Activated effector memory CD4-positive, alpha-beta T cell treated with anti-CD3 and anti-CD28 coated beads, Interleukin-2, amount 50 U/mL, for 16 hours (primary cell): ENCODE data around the gene WNK2.

Source experiments
- DNase-seq: peaks from one replicate; pipeline ENCODE4 v3.0.0-alpha.2; 2020

Gene WNK2

DNA sequence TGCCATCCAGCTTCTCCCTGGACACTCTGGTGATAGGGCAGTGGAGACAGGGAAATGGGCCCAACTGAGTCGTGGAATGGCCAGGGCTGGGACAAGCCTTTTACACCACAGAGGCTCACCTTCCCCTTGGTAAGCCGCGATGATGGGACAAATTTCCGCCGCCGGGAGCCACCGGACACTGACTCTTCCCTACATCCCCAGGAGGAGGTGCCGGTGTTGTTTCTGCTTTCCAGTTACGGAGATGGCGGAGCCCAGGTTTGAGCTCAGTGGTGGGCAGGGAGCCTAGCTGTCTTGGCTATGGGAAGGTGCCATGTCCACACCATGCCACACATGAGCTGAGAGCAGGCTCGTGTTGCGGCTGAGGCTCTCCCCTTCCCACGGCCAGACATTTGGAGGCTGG lies 19.9 kb upstream of the WNK2 start:
- DNase-seq, result no peak

DNA sequence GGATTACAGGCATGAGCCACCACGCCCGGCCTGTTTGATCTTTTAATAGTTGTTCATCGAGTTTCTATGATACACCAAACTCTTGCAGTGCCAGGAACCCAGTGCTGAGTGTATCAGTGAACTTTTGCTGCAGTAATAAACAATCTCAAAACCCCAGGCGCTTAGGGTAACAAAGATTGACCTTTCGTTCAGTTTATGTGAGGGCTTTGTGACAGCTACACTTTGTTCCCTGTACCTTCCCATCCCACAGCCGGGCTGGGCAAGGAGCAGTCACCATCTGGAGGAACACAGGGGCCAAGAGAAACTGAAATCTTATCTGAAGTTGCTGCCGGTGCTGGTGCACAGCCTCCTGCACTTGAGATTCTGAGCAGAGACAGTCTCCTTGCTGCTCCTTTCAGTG lies 17.2 kb upstream of the WNK2 start:
- no peak for DNase-seq

DNA sequence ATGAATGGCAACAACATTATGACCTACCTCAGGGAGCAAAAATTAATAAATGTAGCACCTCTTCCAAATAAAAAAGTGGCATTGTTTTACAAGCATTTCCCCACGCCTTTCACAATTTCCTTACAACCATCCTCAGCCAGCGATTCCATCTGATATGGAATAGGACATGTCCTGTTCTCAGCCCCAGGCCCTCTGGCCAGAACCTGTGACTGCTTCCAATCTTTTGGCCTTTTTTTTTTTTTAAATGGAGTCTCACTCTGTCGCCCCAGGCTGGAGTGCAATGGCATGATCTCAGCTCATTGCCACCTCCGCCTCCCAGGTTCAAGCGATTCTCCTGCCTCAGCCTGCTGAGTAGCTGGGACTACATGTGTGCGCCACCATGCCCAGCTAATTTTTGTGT lies 16.8 kb upstream of the WNK2 start:
- no peak for DNase-seq

DNA sequence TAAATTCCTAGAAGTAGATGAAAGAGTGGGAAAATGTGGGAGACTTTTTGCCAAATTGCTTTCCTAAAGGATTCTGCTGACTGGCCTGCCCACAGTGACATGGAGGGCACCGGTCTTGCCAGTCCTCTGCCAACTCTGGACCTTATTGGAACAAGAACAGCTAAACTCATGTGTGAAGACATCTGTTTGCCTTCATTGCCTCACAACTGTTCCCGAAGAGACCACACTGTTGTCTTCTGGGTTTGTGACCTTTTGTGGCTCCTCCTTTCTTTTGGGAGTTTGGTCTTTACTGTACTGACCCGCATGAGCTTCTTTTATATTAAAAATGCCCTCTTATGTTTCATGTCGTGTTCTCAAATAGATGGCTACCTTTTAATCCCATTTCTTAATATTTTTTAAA lies 16.1 kb upstream of the WNK2 start:
- no peak for DNase-seq

DNA sequence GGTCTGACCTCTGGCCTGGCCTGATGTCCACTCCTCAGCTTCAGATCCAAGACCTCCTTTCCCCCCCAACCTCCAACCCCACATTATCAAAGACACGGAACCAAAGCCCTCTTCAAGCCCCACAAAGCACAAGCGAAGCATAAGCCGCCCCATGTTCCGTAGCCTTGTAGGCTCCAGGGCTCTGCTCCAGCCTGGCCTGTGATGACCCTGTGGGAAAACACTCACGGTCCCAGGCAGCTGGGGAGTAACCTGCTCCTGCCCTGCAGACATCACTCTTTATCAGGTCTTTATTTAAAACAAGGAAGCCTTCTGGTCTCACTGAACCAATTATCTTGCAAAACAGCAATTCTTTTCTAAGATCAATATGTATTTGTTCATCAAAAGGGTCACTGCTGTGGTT lies 15.4 kb upstream of the WNK2 start:
- DNase-seq, result no peak

DNA sequence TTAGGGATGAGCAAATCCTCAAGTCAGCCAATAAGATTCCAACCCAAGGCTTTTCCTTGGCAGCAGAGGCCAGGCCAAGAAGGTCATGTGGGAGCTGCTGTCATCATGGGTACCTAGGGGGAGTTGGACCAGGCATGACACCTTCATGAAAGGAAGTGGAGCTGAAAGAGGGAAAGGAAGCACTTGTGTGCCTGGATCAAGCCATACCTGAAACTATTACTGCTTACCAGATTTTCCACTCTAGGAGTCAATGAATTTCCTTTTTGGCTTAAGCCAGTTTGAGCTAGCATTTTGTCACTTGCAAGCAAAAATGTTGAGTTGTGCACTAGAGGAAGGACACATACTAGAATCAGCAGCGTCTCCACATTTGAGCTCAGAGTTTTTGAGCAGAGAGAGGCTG lies 14.5 kb upstream of the WNK2 start:
- DNase-seq, result no peak

DNA sequence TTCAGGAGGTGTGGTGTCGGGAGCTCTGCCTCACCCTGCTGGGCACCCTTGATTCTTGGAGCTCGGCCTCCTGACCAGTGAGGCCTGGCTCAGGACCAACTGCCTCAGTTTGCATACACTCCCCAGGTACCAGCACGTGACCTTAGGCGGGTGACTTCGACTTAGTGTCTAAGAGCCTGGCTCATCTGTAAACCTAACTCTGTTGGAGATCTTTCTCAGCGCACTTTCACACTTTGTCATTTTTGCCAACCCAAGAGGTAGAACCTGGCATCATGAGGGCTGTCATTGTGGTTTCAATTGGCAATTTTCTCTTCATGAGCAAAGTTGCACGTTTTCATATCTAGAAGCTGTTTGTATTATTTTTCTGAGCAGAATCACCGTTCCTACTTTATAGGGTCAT lies 13.4 kb upstream of the WNK2 start:
- DNase-seq, result no peak

DNA sequence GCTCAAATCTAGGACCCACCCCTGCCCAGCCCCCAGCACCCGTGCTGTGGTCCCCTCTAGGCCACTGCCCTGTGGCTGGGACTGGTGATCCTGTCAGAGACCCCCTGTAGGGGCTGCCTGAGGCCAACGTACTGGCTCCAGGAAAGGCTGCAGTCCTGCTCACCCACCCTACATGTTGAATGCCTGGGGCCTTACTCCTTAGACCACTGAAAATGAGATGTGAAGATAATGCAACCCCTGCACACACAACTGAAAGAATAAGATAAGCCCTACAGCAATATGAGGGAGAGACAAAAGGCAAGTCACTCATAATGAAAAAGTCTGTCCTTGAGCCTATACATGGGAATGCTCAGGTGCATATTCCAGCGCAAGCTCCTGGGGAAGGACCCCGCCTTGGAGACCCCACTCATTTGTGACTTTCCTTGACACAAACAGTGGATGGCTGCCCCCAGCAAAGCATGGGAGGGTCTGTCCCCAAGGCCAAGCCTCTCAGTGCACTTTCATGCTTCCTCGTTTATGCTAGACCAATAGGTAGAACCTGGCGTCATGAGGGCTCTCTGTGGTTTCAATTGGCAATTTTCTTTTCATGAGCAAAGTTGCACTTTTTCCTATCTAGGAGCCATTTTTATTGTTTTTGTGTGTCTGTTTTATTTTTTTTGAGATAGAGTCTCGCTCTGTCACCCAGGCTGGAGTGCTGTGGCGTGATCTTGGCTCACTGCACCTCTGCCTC lies 12.5 kb upstream of the WNK2 start:
- DNase-seq, result no peak

DNA sequence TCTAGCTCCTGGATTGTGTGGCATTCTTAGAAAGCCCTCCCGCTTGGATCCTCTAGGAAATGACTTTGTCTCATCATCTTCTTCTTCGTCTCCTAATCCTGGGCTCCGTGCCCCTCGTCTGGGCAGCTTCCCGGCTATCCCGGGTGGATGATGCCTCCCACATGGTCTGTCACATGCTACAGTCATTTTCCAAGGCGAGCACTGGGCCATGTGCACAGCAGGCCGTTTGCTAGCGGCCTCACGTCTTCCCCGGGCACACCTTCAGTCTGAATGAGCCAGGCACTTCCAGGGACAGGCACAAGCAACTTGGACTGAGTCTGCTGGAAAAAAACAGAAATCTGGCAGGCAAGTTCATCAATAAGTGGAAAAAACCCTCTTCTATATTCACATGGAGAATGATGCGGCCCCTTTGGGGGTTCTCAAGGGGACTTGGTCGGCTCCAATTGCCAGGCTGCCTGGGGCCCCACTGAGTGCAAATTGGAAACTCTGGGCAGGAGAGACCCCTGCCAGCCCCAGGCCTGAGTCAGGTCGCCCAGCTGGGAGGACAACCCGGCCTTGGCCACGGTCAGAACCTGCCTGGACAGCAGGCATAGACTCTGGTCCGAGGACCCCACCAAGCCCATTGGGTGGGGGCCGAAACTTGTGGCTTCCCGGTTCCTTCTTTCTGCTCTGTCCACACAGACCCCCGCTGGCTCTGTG lies 11.1 kb upstream of the WNK2 start:
- DNase-seq, result no peak

DNA sequence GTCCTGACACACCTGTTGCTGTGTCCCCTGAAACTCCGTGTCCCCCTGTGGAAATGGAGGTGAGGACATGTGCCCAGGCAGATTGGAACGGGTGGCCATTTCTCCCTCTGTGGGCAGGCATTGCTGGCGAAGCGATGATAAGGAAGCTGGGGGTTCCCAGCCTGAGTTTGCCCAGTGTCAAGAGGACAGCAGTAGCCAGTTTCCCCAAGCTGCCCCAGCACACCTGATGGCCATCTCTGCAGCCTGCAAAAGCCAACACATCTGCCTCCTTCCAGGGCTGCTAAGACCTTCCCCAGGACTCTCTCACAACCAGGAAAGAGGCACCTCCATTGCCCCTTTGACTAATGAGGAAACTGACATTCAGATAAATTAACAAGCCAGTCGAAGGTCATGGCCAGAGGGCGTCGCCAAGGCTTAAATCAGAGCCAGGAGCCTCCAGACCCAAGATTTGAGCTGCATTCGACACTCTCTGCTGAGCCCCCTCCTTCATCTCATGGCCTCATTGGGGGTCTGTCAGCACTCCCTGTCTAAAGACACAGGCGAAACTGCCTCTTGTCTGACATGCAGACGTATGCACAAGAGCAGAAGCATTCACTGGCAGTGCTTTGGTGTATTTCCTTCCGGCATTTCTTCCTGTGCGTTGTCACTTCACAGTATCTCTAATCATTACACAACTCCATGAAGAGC lies 10.4 kb upstream of the WNK2 start:
- no peak for DNase-seq

DNA sequence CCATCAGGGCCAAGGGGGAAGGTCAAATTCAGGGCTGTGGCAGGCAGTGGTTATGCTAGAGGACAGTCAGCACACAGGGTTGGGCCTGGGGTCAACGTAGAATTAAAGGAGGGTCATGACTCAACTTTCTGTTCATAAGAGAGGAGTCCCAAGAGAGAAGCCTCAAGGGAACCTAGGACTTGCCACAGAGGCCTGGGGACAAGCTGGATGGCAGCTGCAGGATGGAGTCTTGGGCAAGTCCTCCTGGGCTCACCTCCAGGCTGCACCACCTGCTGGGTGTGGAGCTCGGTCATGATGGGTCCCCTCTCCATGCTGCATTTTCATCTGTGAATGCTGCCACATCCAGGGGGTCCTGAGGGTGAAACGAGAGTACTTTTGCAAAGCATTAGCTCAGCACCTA lies 9.0 kb upstream of the WNK2 start:
- DNase-seq, result no peak

DNA sequence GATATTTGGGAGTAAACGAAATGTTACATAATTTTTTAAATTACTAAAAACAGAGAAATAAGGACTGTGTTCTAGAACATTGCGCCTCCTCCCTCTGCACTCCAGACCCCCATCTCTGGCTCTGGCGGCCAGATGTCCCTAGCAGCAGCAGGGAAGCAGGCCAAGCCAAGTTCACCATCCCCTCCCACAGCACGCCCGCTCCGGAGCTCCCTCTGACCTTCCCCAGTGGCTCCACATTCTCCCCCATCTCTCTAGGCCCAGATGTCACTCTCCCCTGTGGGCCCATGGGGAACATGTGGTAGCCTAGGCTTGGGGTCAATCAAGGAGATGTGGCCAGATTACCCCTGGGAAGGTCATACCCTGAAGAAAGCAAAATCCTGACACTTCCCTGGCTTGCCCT lies 6.3 kb upstream of the WNK2 start:
- DNase-seq, result no peak

DNA sequence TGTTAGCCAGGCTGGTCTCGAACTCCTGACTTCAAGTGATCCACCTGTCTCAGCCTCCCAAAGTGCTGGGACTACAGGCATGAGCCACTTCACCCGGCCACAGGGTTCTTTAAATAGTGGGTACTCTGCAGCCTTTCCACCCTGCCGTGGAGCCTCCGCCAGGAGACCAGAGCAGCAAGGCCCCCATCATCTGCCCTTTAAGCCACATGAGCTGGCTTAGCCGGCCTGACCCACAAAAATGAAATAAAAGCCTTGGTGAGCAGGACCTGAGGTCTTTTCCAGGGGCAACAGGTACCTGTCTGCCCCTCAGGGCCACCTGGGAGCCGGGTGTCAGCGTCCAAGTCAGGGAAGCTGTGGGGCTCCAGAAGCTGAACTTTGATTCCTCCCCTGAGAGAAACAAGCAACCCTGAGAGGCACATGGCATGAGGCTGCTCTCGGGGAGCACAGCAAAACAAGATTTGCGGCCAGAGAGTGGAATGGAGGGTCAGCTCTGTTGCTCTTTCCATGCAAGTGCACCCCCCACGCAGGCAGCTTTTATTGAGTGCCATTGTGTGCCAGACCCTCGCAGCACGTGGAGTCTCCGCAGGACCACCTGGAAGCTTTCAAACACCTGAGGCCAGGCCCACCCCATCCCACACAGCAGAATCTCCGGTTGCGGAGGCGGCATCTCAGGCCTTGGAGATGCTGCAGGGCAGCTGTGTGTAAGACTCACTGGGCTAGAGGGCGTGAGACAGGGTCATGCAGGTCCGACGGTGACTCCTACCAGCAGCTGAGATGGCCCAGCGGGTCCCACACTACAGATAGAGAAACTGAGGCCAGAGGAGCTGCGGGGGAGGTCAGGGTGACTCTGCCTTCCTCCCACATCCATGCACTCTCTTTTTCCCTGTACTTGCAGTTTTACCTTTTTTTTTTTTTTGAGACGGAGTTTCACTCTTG lies 4.8 kb upstream of the WNK2 start:
- no peak for DNase-seq

DNA sequence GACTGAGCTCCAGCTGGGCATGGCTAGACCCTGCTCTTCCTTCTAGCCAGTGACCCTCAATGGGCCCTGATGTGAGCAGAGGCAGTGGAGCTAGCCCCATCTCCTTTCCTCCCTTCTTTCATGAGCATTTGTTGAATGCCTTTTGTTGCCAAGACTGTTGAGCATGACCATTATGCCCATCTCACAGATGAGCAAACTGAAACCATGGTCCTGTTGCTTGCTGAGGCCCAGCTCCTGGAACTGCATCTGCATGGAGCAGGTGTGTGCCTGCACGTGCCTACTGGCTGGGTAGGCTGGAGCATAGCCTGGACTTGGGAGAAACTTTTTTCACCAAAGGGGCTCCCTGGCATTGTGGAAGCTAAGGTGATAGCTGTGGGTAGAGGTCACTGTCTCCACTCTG lies 3.0 kb upstream of the WNK2 start:
- no peak for DNase-seq

DNA sequence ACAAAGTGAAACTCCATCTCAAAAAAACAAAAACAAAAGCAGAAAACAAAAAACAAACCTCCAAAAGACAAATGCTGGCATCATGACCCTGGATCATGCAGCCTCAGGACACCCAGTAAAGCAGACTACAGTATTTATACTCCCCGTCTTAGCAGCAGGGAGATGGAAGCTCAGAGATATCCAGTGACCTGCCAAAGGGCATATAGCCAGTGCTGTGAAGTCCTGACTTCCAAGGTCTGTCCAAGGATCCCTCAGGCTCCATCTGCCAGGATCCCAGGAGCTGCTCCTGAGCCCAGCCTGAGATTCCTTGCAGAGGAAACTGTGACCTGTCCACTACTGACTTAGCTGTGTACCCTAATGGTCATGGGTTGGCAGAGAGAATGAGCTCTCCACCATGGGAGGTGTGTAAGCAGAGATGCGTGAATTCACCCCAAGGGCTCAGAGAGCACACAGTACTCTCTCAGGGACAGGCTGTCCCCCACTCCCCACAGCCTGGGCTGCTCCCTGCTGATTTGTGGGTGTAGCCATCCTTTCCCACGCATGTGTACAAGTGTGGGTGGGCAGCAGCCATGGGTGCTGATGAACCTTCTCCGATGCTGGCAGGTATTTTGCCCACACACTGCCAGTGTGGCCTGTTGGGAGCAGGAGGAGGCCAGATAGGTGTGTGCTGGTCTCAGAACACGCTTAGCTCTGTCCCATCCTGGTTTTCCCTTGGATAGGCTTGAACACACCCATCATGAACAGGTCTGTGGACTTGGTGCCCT lies 2.1 kb upstream of the WNK2 start:
- no peak for DNase-seq

DNA sequence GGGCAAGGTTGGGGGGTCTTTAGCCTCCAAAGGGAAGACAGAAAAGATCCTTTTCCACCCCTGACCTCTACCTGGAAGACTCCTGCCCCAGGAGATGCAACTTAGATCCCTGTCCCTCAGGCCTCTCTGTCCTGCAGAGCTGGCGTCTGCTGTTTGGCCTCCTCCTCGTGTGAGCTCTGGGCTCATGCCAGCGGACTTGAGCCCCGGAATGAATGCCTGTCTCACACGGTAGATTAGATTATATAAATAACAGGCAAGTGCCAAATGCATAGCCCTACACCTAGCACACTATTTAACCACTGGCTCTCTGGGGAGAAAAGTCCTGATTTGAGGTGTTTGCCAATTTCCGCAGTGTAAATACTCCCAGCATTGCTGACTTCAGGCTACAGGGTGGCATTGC lies 1.4 kb upstream of the WNK2 start:
- DNase-seq, result no peak

DNA sequence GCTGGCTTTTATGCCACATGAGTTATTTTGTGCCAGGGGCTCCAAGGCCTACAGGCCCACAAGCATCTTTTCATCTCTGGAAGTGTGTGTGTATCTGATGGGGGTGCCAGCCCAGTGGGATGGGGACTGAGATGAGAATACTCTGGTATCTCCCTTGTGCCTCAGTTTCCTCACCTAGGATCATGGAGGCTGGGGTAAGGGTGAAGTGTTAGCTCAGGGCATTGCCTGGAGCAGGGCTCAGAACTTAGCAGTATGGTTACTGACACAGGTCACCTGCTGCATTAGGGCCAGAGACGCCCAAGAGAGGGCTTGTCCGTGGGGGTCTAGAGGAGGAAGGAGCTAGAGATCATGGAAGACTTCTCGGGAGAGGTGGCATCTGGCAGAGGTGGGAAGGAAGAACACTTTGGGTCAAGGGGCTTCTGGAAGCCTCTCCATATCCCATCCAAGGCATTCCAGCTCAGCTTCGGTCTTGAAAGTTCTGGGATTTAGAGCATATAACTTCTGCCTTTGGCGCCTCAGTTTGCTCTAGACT lies 742 bp upstream of the WNK2 start:
- no peak for DNase-seq

DNA sequence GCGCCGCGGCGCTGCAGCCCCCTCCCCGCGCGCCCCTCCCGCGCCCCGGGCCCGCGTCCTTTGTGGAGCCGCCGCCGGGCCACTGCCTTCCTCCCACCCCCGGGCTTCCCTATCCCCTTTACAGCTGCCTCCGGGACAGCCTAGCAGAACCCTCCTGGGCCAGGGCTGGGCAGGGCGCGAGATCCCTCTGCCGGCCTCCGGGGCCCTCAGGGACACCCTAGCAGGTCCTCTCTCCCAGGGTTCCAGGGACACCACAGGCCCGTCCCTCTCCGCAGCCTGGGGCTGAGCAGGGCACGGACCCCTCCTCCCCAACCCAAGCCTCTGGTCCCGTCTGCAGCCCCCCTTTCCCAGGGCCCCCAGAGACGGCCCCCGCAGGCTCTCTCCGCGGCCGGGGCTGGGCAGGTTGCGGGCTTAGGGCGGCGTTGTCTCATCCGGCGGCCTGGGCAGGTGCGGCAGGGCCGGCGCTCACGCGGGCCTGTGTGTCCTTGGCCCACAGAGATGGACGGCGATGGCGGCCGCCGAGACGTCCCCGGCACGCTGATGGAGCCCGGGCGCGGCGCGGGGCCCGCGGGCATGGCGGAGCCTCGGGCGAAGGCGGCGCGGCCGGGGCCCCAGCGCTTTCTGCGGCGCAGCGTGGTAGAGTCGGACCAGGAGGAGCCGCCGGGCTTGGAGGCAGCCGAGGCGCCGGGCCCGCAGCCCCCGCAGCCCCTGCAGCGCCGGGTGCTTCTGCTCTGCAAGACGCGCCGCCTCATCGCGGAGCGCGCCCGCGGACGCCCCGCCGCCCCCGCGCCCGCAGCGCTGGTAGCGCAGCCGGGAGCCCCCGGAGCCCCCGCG lies 710 bp downstream of the WNK2 start:
- DNase-seq, result no peak

DNA sequence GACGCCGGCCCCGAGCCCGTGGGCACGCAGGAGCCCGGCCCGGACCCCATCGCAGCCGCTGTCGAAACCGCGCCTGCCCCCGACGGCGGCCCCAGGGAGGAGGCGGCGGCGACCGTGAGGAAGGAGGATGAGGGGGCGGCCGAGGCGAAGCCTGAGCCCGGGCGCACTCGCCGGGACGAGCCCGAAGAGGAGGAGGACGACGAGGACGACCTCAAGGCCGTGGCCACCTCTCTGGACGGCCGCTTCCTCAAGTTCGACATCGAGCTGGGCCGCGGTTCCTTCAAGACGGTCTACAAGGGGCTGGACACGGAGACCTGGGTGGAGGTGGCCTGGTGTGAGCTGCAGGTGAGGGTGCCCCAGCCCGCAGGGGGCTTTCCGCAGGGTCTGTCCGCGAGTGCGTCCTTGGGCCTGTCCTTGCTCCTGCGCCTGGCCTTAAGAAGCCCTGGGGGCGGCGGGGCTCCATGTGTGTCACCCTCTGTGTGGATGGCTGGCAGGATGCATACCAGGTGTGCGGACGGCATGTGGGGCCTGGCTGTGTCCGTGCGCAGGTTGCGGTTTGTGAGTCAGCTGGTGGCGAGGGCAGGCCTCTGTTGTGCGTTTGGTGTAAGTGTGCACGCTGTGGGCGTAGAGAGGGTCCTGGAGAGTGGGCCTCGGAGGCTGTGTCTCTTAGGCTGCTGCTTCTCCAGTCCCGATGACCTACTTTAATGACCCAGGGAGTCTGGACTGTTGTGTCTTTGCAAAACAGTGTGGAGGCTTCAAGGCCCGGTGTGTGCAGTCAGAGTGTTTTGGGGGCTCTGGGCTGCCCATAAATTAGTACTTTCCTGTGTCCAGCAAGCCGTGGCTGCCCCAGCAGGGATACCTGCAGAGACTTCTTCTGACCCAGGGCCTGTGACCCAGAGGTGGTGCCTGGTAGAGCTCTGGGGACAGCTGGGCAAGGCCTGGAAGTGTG lies 1.6 kb downstream of the WNK2 start:
- DNase-seq, result no peak
